IMR-90 (cell line): ENCODE measurements around the gene HTRA2. TPM values are rescaled to one million over a fixed set of nuclear protein-coding genes. Genes with fewer than 3 reads are reported as not detected.

Source experiments
- ATAC-seq: fragments of 200-7000 bp; cut with Tn5 transposase; 2 replicates; pipeline ENCODE4 v1.9.1; 2020; ENCODE audit warnings: low read depth, mild to moderate bottlenecking, moderate library complexity
- BruUV-seq: library from RNA; stranded (reverse); fragments of 400-500 nt; replicated peaks from 2 replicates; lab custom pipeline; 2021; lab: Mats Ljungman, UMichigan
- CTCF ChIA-PET: fragments of 300-600 bp; formaldehyde crosslinking; extraction: SDS; loops from one replicate; lab custom pipeline; 2021; ENCODE audit warnings: antibody characterized with exemption; lab: Yijun Ruan, JAX
- POLR2A ChIA-PET: fragments of 300-600 bp; sonication (Branson Sonifier 250); formaldehyde crosslinking; loops from one replicate; lab custom pipeline; 2022; ENCODE audit warnings: antibody characterized with exemption; ENCODE audit not compliant: unreplicated experiment; lab: Charles Lee
- DNase-seq: peaks from one replicate; pipeline ENCODE4 v3.0.0; 2013
- H2AFZ ChIP-seq: replicated peaks from 2 replicates; pipeline ENCODE3; 2013; ENCODE audit warnings: low read length, mild to moderate bottlenecking; ENCODE audit not compliant: poor library complexity
- H2AK5ac ChIP-seq: 2 replicates; pipeline ENCODE4 v1.6.1; 2013; ENCODE audit warnings: low read depth, low read length, inconsistent platforms
- H2AK9ac ChIP-seq: replicated peaks from 2 replicates; pipeline ENCODE3; 2013; ENCODE audit warnings: mild to moderate bottlenecking, low read depth, low read length, moderate library complexity; ENCODE audit not compliant: poor library complexity
- H2BK120ac ChIP-seq: 2 replicates; pipeline ENCODE4 v1.6.1; 2013; ENCODE audit warnings: low read depth, low read length, inconsistent platforms
- H2BK15ac ChIP-seq: 3 replicates; pipeline ENCODE4 v1.6.1; 2013; ENCODE audit warnings: low read depth, low read length, inconsistent platforms
- H2BK20ac ChIP-seq: 2 replicates; pipeline ENCODE4 v1.6.1; 2013; ENCODE audit warnings: low read depth, mild to moderate bottlenecking, inconsistent platforms, low read length, moderate library complexity
- H2BK5ac ChIP-seq: 2 replicates; pipeline ENCODE4 v1.6.1; 2013; ENCODE audit warnings: mild to moderate bottlenecking, low read depth, low read length, inconsistent platforms; ENCODE audit not compliant: poor library complexity, severe bottlenecking
- H3K14ac ChIP-seq: replicated peaks from 2 replicates; pipeline ENCODE4 v1.6.1; 2013; ENCODE audit warnings: low read depth, low read length, inconsistent platforms
- H3K18ac ChIP-seq: 2 replicates; pipeline ENCODE4 v1.6.1; 2013; ENCODE audit warnings: low read depth, low read length, control low read depth
- H3K23ac ChIP-seq: 2 replicates; pipeline ENCODE4 v1.6.1; 2013; ENCODE audit warnings: low read depth, low read length, inconsistent platforms
- H3K27ac ChIP-seq: 2 replicates; pipeline ENCODE4 v1.5.1; 2013; ENCODE audit warnings: mild to moderate bottlenecking, control low read depth, low read length; ENCODE audit not compliant: insufficient read depth
- H3K27me3 ChIP-seq: 2 replicates; pipeline ENCODE4 v1.6.1; 2013; ENCODE audit warnings: low read length; ENCODE audit not compliant: control insufficient read depth, insufficient read depth
- H3K36me3 ChIP-seq: 2 replicates; pipeline ENCODE4 v1.6.1; 2013; ENCODE audit warnings: low read length, mixed read lengths; ENCODE audit not compliant: control insufficient read depth, insufficient read depth
- H3K4ac ChIP-seq: 2 replicates; pipeline ENCODE4 v1.6.1; 2013; ENCODE audit warnings: low read depth, low read length, inconsistent platforms
- H3K4me1 ChIP-seq: 2 replicates; pipeline ENCODE4 v1.6.1; 2013; ENCODE audit warnings: low read length, mixed read lengths; ENCODE audit not compliant: control insufficient read depth, insufficient read depth
- H3K4me2 ChIP-seq: 2 replicates; pipeline ENCODE4 v1.6.1; 2013; ENCODE audit warnings: low read depth, mild to moderate bottlenecking, control low read depth, low read length, moderate library complexity
- H3K4me3 ChIP-seq: 2 replicates; pipeline ENCODE4 v1.5.1; 2013; ENCODE audit warnings: low read depth, mild to moderate bottlenecking, control low read depth, low read length, moderate library complexity; ENCODE audit not compliant: insufficient read depth
- H3K56ac ChIP-seq: 2 replicates; pipeline ENCODE4 v1.6.1; 2013; ENCODE audit warnings: low read length, inconsistent platforms; ENCODE audit not compliant: insufficient read depth; ENCODE audit errors: extremely low read depth
- H3K79me1 ChIP-seq, 2 experiments: 2 replicates each; pipeline ENCODE4 v1.6.1; 2013; ENCODE audit warnings: low read length in 2 of 2, inconsistent platforms in 1 of 2, low read depth in 1 of 2
- H3K9ac ChIP-seq: 2 replicates; pipeline ENCODE4 v1.6.1; 2013; ENCODE audit warnings: low read depth, low read length, control low read depth
- H3K9me1 ChIP-seq: 2 replicates; pipeline ENCODE4 v1.6.1; 2013; ENCODE audit warnings: low read length, inconsistent platforms; ENCODE audit not compliant: insufficient read depth
- H3K9me3 ChIP-seq: 2 replicates; pipeline ENCODE4 v1.6.1; 2013; ENCODE audit warnings: low read length; ENCODE audit not compliant: control insufficient read depth, insufficient read depth
- H4K20me1 ChIP-seq: 2 replicates; pipeline ENCODE4 v1.6.1; 2013; ENCODE audit warnings: low read length, inconsistent platforms; ENCODE audit not compliant: insufficient read depth
- H4K5ac ChIP-seq: 2 replicates; pipeline ENCODE4 v1.6.1; 2013; ENCODE audit warnings: mild to moderate bottlenecking, low read depth, low read length, control low read depth
- H4K8ac ChIP-seq, 2 experiments: 2 replicates each; pipeline ENCODE4 v1.6.1; 2013; ENCODE audit warnings: low read depth in 2 of 2, low read length in 2 of 2, control low read depth in 1 of 2, inconsistent platforms in 1 of 2
- H4K91ac ChIP-seq: 2 replicates; pipeline ENCODE4 v1.6.1; 2013; ENCODE audit warnings: low read depth, low read length, inconsistent platforms; ENCODE audit not compliant: insufficient read depth
- BHLHE40 ChIP-seq: fragments of 150-350 bp; IDR thresholded peaks from 2 replicates; pipeline ENCODE4 v1.6.1; 2016; ENCODE audit warnings: mild to moderate bottlenecking, low read depth, low read length
- ELK1 ChIP-seq: fragments of 150-350 bp; IDR thresholded peaks from 2 replicates; pipeline ENCODE4 v1.6.1; 2016; ENCODE audit warnings: low read depth, mild to moderate bottlenecking, low read length, moderate library complexity, borderline replicate concordance
- POLR2A ChIP-seq: IDR thresholded peaks from 2 replicates; pipeline ENCODE4 v1.6.1; 2012; ENCODE audit warnings: mild to moderate bottlenecking, low read depth, low read length
- RCOR1 ChIP-seq: IDR thresholded peaks from 2 replicates; pipeline ENCODE4 v1.6.1; 2012; ENCODE audit warnings: mild to moderate bottlenecking, low read length, improper control_type of control experiment; ENCODE audit not compliant: insufficient replicate concordance
- WGBS, 2 experiments: methylation state at CpG; one replicate each; pipeline versions ENCODE4 v1.1.5 to v1.1.7; 2013; ENCODE audit warnings: missing lambda C conversion rate in 2 of 2; ENCODE audit not compliant: insufficient read length in 1 of 2; ENCODE audit errors: extremely low coverage in 2 of 2; 5-methylcytosine and 5-hydroxymethylcytosine counted together
- dilution Hi-C: fragments of 300-500 bp; cut with HindIII; formaldehyde crosslinking; loops from one replicate; pipeline ENCODE4 v1.14.3; 2018; ENCODE audit warnings: low sequenced_read_pairs; ENCODE audit not compliant: unreplicated experiment
- in situ Hi-C: fragments of 300-500 bp; cut with MboI; formaldehyde crosslinking; loops from 3 replicates; pipeline ENCODE4 v1.14.3; 2019; ENCODE audit warnings: low sequenced_read_pairs, inconsistent platforms, mixed read lengths
- intact Hi-C: fragments of 100-400 bp; cut with micrococcal nuclease; formaldehyde crosslinking; loops from 2 replicates; pipeline ENCODE4 v1.10.0; 2022
- polyA plus RNA-seq, 3 experiments: library from polyadenylated mRNA; depleted of rRNA; stranded (reverse); fragments of >200 nt; gene quantifications; 2 replicates each; pipeline ENCODE4 v1.2.3, GENCODE V29; 2012; ENCODE audit warnings: low replicate concordance in 1 of 3
- total RNA-seq: library from RNA; depleted of rRNA; stranded (reverse); fragments of >200 nt; gene quantifications from 2 replicates; pipeline ENCODE4 v1.2.3, GENCODE V29; 2012

The HTRA2 gene
- total and polyA plus RNA-seq, 2 of the 4 experiments (the other 2 are of a cell fraction) = 23.6 to 28.1 TPM

- no peak for TF ChIP-seq ELK1
These were observed 3.8 kb upstream of the HTRA2 start, which contains the start of gene DQX1 (continued) for GRCh38 chr2:74525717-74526648.

- Histone ChIP-seq H3K9ac (no peak overlapping the region), H3K56ac (no peak overlapping the region), H3K4me3 (no peak overlapping the region), H3K9me1 (peaks cover 19% of the 10 kb centered on the region), H3K4me2 (no peak overlapping the region), H3K4me1 (peaks cover 12% of the 10 kb centered on the region), H3K18ac (no peak overlapping the region), H3K27me3 (peaks cover 12% of the 10 kb centered on the region), H3K14ac (no peak overlapping the region), H3K36me3 (peaks cover 27% of the 10 kb centered on the region), H4K20me1 (peaks cover 13% of the 10 kb centered on the region), H3K27ac (no peak overlapping the region), H4K91ac (no peak overlapping the region), H2BK5ac (no peak overlapping the region), H3K23ac (no peak overlapping the region), H3K4ac (no peak overlapping the region), H2AK9ac (peak overlapping the region; percentile 71), H2AFZ (no peak overlapping the region), H4K8ac (no peak overlapping the region), H3K9me3 (no peaks in the 10 kb centered on the region), H3K79me1 (peaks cover 30 to 50% of the 10 kb centered on the region in 2 experiments), H2BK15ac (no peak overlapping the region), H2BK120ac (no peak overlapping the region), H2BK20ac (no peak overlapping the region), H2AK5ac (no peak overlapping the region), H4K5ac (no peak overlapping the region)
- no peak for TF ChIP-seq POLR2A
- TF ChIP-seq BHLHE40 = no peak
- no peak for TF ChIP-seq RCOR1
- intact Hi-C loops (no loop called here), dilution Hi-C loops (no loop called here), in situ Hi-C loops (no loop called here)
- ATAC-seq = no peak
- 100% methylated on average over 2 of the region's 11 CpGs; no CpG with 5 or more reads in 1 of the 2 experiments for WGBS, 2 experiments
- ChIA-PET POLR2A (interaction anchor here (0.6 kb wide), 1 partner anchor 523 kb away, joined by 3 read pairs; no protein-coding TSS in a partner anchor), CTCF (no interaction called here)
- BruUV-seq = no TSS peak
- DNase-seq = no peak
These were observed 3.0 kb upstream of the HTRA2 start for GRCh38 chr2:74526649-74527230.
